ENCODE results near the gene TSPAN7.

Gene TSPAN7

DNA sequence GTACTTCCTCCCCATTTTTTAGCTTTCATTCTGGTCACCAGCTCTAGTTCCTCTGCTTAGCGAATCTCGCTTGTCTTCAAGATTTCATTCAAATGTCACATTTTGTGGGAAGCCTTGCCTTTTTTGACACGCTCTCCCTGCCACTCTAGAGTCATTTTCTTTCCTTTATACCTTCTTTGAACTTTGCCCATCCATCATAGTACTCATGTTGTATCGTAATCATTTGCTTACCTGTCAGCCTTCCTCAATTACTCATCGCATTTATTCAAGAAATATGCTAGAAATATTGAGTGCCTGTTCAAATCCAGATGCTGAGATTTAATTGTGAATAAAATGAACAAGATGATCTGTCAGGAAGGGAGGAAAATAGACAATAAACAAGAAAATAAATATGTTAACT lies 21.8 kb downstream of the TSPAN7 start:
- TF ChIP-seq SIN3A (IDR thresholded peaks at IDR 0.05; ENCODE audit: borderline replicate concordance, insufficient read depth, low read length) (no peak), TAF1 (IDR thresholded peaks at IDR 0.05; ENCODE audit: borderline replicate concordance, insufficient read depth, low read length) (no peak), FOXP2 (optimal IDR thresholded peaks at IDR 0.05; ENCODE audit: borderline replicate concordance, extremely low read depth, extremely low read length, insufficient read depth) (no peak), POLR2AphosphoS5 (IDR thresholded peaks at IDR 0.05; ENCODE audit: low read depth, low read length) (no peak)
- TF ChIP-seq, protein P1, sequence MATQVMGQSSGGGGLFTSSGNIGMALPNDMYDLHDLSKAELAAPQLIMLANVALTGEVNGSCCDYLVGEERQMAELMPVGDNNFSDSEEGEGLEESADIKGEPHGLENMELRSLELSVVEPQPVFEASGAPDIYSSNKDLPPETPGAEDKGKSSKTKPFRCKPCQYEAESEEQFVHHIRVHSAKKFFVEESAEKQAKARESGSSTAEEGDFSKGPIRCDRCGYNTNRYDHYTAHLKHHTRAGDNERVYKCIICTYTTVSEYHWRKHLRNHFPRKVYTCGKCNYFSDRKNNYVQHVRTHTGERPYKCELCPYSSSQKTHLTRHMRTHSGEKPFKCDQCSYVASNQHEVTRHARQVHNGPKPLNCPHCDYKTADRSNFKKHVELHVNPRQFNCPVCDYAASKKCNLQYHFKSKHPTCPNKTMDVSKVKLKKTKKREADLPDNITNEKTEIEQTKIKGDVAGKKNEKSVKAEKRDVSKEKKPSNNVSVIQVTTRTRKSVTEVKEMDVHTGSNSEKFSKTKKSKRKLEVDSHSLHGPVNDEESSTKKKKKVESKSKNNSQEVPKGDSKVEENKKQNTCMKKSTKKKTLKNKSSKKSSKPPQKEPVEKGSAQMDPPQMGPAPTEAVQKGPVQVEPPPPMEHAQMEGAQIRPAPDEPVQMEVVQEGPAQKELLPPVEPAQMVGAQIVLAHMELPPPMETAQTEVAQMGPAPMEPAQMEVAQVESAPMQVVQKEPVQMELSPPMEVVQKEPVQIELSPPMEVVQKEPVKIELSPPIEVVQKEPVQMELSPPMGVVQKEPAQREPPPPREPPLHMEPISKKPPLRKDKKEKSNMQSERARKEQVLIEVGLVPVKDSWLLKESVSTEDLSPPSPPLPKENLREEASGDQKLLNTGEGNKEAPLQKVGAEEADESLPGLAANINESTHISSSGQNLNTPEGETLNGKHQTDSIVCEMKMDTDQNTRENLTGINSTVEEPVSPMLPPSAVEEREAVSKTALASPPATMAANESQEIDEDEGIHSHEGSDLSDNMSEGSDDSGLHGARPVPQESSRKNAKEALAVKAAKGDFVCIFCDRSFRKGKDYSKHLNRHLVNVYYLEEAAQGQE (IDR thresholded peaks at IDR 0.05; ENCODE audit: insufficient read depth in 1 of 2, low read depth in 2 of 2, low read length in 2 of 2) = no peak

DNA sequence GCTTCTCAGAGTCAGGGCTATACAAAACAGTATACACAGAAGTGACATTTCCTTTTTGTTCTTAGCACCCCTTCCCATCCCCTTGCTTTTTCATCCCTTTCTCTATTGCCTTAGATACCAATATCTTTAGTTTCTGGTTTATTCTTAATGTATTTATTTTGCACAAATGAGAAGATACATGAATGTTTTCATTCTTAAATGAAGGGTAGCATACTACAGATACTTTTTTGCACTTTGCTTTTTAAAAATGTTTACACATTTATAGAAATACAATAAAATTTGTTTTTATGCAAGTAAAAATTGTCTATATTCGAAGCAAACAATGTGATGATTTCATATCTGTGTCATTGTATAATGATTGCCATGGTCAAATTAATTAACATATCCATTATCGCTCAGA lies 33.1 kb downstream of the TSPAN7 start:
- TF ChIP-seq, protein P1 (IDR thresholded peaks at IDR 0.05; ENCODE audit: insufficient read depth in 1 of 2, low read depth in 2 of 2, low read length in 2 of 2) = no peak
- TF ChIP-seq FOXP2 (optimal IDR thresholded peaks at IDR 0.05; ENCODE audit: borderline replicate concordance, extremely low read depth, extremely low read length, insufficient read depth) (no peak), POLR2AphosphoS5 (IDR thresholded peaks at IDR 0.05; ENCODE audit: low read depth, low read length) (no peak), TAF1 (IDR thresholded peaks at IDR 0.05; ENCODE audit: borderline replicate concordance, insufficient read depth, low read length) (no peak), SIN3A (IDR thresholded peaks at IDR 0.05; ENCODE audit: borderline replicate concordance, insufficient read depth, low read length) (no peak)

DNA sequence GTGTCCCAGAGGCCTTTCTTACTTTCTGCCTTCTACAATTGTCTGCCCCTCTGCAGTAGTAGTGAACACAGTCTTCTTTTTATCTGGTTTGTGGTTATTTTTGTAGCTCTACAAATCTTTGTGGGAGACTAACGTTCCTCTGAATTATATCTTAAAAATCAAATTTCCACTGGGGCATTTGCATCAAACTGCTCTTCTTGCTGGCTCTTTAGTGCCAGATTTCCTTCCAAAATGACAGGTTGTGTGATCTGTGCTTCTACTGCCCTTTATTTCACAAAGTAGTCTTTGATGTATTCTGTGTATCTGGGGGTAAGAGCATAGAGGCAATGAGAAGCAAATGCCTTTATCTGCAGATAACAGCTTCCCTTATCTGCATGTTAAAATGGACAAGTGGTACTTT lies 34.5 kb downstream of the TSPAN7 start:
- TF ChIP-seq TAF1 (IDR thresholded peaks at IDR 0.05; ENCODE audit: borderline replicate concordance, insufficient read depth, low read length) = no peak
- TF ChIP-seq, protein P1 (IDR thresholded peaks at IDR 0.05; ENCODE audit: insufficient read depth in 1 of 2, low read depth in 2 of 2, low read length in 2 of 2) = no peak
- no peak for TF ChIP-seq POLR2AphosphoS5 (IDR thresholded peaks at IDR 0.05; ENCODE audit: low read depth, low read length)
- no peak for TF ChIP-seq FOXP2 (optimal IDR thresholded peaks at IDR 0.05; ENCODE audit: borderline replicate concordance, extremely low read depth, extremely low read length, insufficient read depth)
- TF ChIP-seq SIN3A (IDR thresholded peaks at IDR 0.05; ENCODE audit: borderline replicate concordance, insufficient read depth, low read length) = no peak

DNA sequence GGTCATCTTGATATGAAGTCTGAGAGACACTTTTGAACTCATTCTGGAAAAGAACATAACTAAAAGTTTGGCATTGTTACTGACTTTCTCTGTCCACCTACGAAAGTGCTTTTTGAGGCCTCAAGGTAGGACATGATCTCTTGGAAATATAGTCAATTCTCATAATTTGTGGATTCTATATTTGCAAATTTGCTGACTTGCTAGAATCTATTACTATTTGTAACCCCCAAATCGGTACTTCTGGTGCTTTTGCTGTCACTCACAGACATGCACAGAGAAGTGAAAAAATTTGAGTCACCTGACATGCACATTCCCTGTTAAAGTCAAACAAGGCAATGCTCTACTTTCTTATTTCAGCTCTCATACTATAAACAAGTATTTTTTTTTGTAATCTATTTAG lies 35.6 kb downstream of the TSPAN7 start:
- no peak for TF ChIP-seq FOXP2 (optimal IDR thresholded peaks at IDR 0.05; ENCODE audit: borderline replicate concordance, extremely low read depth, extremely low read length, insufficient read depth)
- TF ChIP-seq, protein P1 (IDR thresholded peaks at IDR 0.05; ENCODE audit: insufficient read depth in 1 of 2, low read depth in 2 of 2, low read length in 2 of 2) = no peak

All from PFSK-1 (cell line).